OCI-LY1 (cell line): ENCODE measurements around the gene ARID5A.

Experiments used
- H2AFZ ChIP-seq: fragments of 200-600 bp; sonication (generic), shearing (Covaris generic); 2 replicates; pipeline ENCODE4 v1.6.0; 2014; ENCODE audit warnings: antibody characterized with exemption, mild to moderate bottlenecking, low read length
- H3F3A ChIP-seq: fragments of 200-600 bp; sonication (generic), shearing (Covaris generic); 2 replicates; pipeline ENCODE4 v1.6.0; 2014; ENCODE audit warnings: mild to moderate bottlenecking, antibody characterized with exemption, low read length, moderate library complexity; ENCODE audit not compliant: insufficient read depth
- H3K27ac ChIP-seq: fragments of 200-600 bp; sonication (generic); 2 replicates; pipeline ENCODE4 v1.5.1; 2014; ENCODE audit warnings: low read length, mixed run types, mild to moderate bottlenecking, low read depth; ENCODE audit not compliant: poor library complexity, severe bottlenecking
- H3K27me3 ChIP-seq: fragments of 200-600 bp; sonication (generic); 2 replicates; pipeline ENCODE4 v1.6.0; 2014; ENCODE audit warnings: antibody characterized with exemption, mild to moderate bottlenecking, low read length, moderate library complexity; ENCODE audit not compliant: insufficient read depth
- H3K36me3 ChIP-seq: fragments of 200-600 bp; sonication (generic); 2 replicates; pipeline ENCODE4 v1.6.1; 2014; ENCODE audit warnings: mild to moderate bottlenecking, antibody characterized with exemption, low read length, moderate library complexity, mixed read lengths; ENCODE audit not compliant: insufficient read depth
- H3K4me1 ChIP-seq: fragments of 200-600 bp; sonication (generic); 2 replicates; pipeline ENCODE4 v1.5.1; 2014; ENCODE audit warnings: mild to moderate bottlenecking, low read length, moderate library complexity; ENCODE audit not compliant: insufficient read depth, severe bottlenecking
- H3K4me2 ChIP-seq: fragments of 200-600 bp; sonication (generic), shearing (Covaris generic); 2 replicates; pipeline ENCODE4 v1.6.1; 2014; ENCODE audit warnings: low read length
- H3K4me3 ChIP-seq: fragments of 200-600 bp; sonication (generic); 2 replicates; pipeline ENCODE4 v1.5.1; 2014; ENCODE audit warnings: low read length, low read depth, mild to moderate bottlenecking, mixed read lengths; ENCODE audit not compliant: poor library complexity, severe bottlenecking
- H3K79me2 ChIP-seq: fragments of 200-600 bp; shearing (Covaris generic); 2 replicates; pipeline ENCODE4 v1.6.1; 2016; ENCODE audit warnings: mixed run types, low read length, mixed read lengths; ENCODE audit not compliant: insufficient read depth
- H3K9ac ChIP-seq: fragments of 200-600 bp; sonication (generic), shearing (Covaris generic); 2 replicates; pipeline ENCODE4 v1.6.1; 2014; ENCODE audit warnings: mild to moderate bottlenecking, low read length, mixed read lengths
- H3K9me2 ChIP-seq: fragments of 200-600 bp; sonication (generic), shearing (Covaris generic); 2 replicates; pipeline ENCODE4 v1.6.1; 2014; ENCODE audit warnings: low read depth, mild to moderate bottlenecking, low read length, mixed read lengths
- H3K9me3 ChIP-seq: fragments of 200-600 bp; shearing (Covaris generic); 2 replicates; pipeline ENCODE4 v1.6.1; 2014; ENCODE audit warnings: low read length, mixed read lengths
- H4K20me1 ChIP-seq: fragments of 200-600 bp; sonication (generic), shearing (Covaris generic); 2 replicates; pipeline ENCODE4 v1.6.0; 2016; ENCODE audit warnings: mild to moderate bottlenecking, low read length; ENCODE audit not compliant: insufficient read depth
- EZH2 ChIP-seq: fragments of 200-600 bp; sonication (generic), shearing (Covaris generic); IDR thresholded peaks from 2 replicates; pipeline ENCODE4 v1.8.0; 2017; ENCODE audit warnings: borderline replicate concordance, mixed run types, mild to moderate bottlenecking, antibody characterized with exemption, low read length, moderate library complexity, mixed read lengths
- TF ChIP-seq, protein P1 (sequence below): fragments of 200-600 bp; sonication (generic), shearing (Covaris generic); IDR thresholded peaks from 2 replicates; pipeline ENCODE4 v1.5.1; 2017; ENCODE audit warnings: mild to moderate bottlenecking, antibody characterized with exemption, low read length, moderate library complexity, mixed read lengths

Gene ARID5A

DNA sequence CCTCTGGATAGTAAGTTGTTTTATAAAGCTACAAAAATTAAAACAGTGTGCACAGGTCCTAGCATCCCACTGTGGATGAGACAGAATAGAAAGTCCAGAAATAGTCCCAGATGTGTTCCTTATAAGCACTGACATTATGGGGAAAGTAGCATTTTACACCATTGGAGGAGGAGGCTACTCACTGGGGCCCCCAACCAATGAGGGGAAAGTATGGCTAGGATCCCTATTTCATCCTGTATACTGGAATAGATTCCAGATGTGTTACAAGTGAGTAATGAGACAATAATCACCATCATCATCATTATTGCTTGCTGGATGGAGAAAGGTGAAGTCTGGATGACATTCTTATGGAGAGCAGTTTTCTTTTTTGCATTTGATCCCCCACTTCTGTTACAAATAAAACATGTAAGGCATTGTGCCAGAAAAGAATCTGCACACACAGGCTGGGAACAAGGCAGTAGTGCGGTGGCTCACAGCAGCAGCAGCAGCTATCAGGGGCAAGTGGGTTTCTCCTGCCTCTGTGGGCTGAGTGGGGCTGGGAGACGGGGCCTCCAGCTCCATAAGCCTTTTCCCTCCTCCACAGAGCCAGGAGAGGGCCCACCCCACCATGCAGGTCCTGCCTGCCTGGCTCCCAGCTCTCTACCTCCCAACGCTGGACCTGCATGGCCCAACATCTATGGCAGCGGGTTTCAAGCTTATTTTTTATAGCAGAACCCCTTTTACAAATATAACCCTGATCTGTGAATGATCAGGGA, 5.0 kb downstream of the ARID5A start:
- no peak overlapping the region for H3K9ac ChIP-seq
- H3K27me3 ChIP-seq = no peaks in the 10 kb centered on the region; the same call in 1 of the 2 replicates
- H3K27ac ChIP-seq = no peak overlapping the region
- no peak overlapping the region for H2AFZ ChIP-seq
- TF ChIP-seq EZH2 = no peak
- TF ChIP-seq, protein P1, sequence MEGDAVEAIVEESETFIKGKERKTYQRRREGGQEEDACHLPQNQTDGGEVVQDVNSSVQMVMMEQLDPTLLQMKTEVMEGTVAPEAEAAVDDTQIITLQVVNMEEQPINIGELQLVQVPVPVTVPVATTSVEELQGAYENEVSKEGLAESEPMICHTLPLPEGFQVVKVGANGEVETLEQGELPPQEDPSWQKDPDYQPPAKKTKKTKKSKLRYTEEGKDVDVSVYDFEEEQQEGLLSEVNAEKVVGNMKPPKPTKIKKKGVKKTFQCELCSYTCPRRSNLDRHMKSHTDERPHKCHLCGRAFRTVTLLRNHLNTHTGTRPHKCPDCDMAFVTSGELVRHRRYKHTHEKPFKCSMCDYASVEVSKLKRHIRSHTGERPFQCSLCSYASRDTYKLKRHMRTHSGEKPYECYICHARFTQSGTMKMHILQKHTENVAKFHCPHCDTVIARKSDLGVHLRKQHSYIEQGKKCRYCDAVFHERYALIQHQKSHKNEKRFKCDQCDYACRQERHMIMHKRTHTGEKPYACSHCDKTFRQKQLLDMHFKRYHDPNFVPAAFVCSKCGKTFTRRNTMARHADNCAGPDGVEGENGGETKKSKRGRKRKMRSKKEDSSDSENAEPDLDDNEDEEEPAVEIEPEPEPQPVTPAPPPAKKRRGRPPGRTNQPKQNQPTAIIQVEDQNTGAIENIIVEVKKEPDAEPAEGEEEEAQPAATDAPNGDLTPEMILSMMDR = no peak
- H3F3A ChIP-seq = no peaks in the 10 kb centered on the region
- H4K20me1 ChIP-seq = no peaks in the 10 kb centered on the region
- no peaks in the 10 kb centered on the region for H3K9me3 ChIP-seq
- H3K4me3 ChIP-seq = no peak overlapping the region
- no peaks in the 10 kb centered on the region for H3K36me3 ChIP-seq
- H3K9me2 ChIP-seq = no peaks in the 10 kb centered on the region
- H3K4me1 ChIP-seq = peaks cover 14% of the 10 kb centered on the region
- H3K79me2 ChIP-seq = no peaks in the 10 kb centered on the region
- no peak overlapping the region for H3K4me2 ChIP-seq

DNA sequence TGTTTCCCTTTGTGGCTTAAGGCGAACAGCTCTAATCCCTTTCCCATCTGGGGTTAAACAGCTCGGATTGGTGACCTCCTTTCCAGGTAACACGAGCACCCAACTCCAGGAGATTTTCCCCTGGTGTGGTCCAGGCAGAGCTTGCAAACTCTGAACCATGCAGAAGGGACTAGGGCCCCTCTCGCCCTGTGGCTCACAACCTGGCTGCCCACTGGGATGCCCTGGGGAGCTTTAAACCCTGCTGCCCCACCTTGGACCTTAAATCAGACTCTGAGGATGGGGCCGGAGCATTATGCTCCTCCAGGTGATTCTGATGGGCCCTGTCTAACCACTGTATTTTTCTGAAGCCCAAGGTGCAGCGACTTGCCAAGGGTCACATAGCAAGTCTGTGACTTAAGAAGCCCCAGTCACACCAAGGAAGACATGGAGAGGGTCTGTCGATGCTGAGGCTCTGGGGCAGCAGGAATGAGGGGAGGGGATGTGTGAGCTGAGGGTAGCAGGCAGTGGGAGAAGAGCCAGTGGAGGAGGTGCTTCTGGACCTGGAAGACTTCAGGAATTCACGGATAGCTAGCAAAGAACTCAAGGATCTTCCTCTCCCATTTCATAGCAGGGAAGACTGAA, 5.9 kb downstream of the ARID5A start:
- no peaks in the 10 kb centered on the region; the same call in 1 of the 2 replicates for H3K27me3 ChIP-seq
- H2AFZ ChIP-seq = no peak overlapping the region
- no peaks in the 10 kb centered on the region for H3K36me3 ChIP-seq
- H3K27ac ChIP-seq = no peak overlapping the region
- no peak for TF ChIP-seq EZH2
- TF ChIP-seq, protein P1 = no peak
- H3F3A ChIP-seq = no peaks in the 10 kb centered on the region
- no peaks in the 10 kb centered on the region for H3K9me2 ChIP-seq
- H3K4me2 ChIP-seq = no peak overlapping the region
- H3K4me3 ChIP-seq = no peak overlapping the region
- no peaks in the 10 kb centered on the region for H4K20me1 ChIP-seq
- H3K4me1 ChIP-seq = peaks cover 11% of the 10 kb centered on the region
- no peaks in the 10 kb centered on the region for H3K9me3 ChIP-seq
- H3K9ac ChIP-seq = no peak overlapping the region
- no peaks in the 10 kb centered on the region for H3K79me2 ChIP-seq

DNA sequence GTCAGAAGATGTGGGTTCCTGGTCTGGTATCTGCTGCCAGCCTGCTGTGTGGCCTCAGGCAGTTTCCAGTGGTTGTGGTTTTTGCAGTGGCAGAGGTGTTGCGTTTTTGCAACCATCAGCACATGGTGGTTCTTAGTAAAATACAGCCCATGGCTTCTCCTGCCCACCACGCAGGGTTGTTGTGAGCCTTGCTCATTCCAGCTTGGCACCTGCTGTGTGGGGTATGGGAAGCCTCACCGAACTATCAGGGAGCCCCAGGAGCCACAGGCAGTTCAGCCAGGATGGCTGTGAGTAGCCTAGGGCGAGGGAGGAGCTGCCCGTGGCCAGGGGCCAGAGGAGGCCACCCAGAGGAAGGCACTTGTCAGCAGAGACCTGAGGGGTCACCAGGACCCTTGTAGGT, 9.8 kb downstream of the ARID5A start:
- Histone ChIP-seq H3K4me2 (no peak overlapping the region), H3K27me3 (no peaks in the 10 kb centered on the region), H3K9ac (no peak overlapping the region), H3K9me3 (no peaks in the 10 kb centered on the region), H3K79me2 (no peaks in the 10 kb centered on the region), H2AFZ (no peak overlapping the region), H4K20me1 (no peaks in the 10 kb centered on the region), H3K9me2 (no peaks in the 10 kb centered on the region), H3K4me3 (no peak overlapping the region), H3K27ac (no peak overlapping the region), H3K36me3 (no peaks in the 10 kb centered on the region), H3F3A (no peaks in the 10 kb centered on the region), H3K4me1 (no peaks in the 10 kb centered on the region)
- TF ChIP-seq, protein P1 = no peak
- no peak for TF ChIP-seq EZH2
